HG02938 (cell line): ENCODE data around the gene CCDC43.

Experiments
- ATAC-seq: cut with Tn5 transposase; IDR thresholded peaks from one replicate; pipeline ENCODE4 v1.9.1; 2021; ENCODE audit warnings: mild to moderate bottlenecking, moderate library complexity; ENCODE audit not compliant: unreplicated experiment

Gene CCDC43

GRCh38 chr17:44627513-44628242, 61.9 kb downstream of the CCDC43 start:
- ATAC-seq: no peak
